ENCODE results near the gene CD248. TPM values are rescaled to one million over a fixed set of nuclear protein-coding genes. Genes with fewer than 3 reads are reported as not detected.
"Not testable (repeated sequence)": the region's sequence is repeated elsewhere in the genome, so short reads cannot be mapped to it uniquely, and the experiment has no call there.

Gene CD248
- total RNA-seq, 1 donor from 2014 or later, result 58.8 TPM

- H3K9me3 Mint-ChIP-seq (ENCODE audit: unreplicated experiment), result no peaks in the 10 kb centered on the region
- Histone ChIP-seq H3K4me1 (ENCODE audit: insufficient read depth, low read length) (peaks cover 35% of the 10 kb centered on the region), H3K4me3 (ENCODE audit: insufficient read depth, low read depth, low read length) (peak overlapping the region; percentile 65), H3K9me3 (ENCODE audit: insufficient read depth, low read depth, low read length) (no peaks in the 10 kb centered on the region), H3K79me2 (ENCODE audit: insufficient read depth, low read length) (peaks cover 32% of the 10 kb centered on the region), H3K36me3 (ENCODE audit: insufficient read depth, low read length) (no peaks in the 10 kb centered on the region), H4K20me1 (ENCODE audit: insufficient read depth, low read length) (peaks cover 15% of the 10 kb centered on the region), H3K27me3 (ENCODE audit: insufficient read depth, low read length) (no peaks in the 10 kb centered on the region), H2AFZ (ENCODE audit: low read depth, low read length) (peak overlapping the region; percentile 93), H3K27ac (ENCODE audit: low read depth, low read length) (peak overlapping the region; percentile 69), H3K9ac (ENCODE audit: low read length) (peak overlapping the region; percentile 76), H3K4me2 (ENCODE audit: low read length) (peak overlapping the region; percentile 92)
- peak overlapping the region; percentile 95 for H3K27ac Mint-ChIP-seq (ENCODE audit: unreplicated experiment)
- FAIRE-seq, result no peak
- no peaks in the 10 kb centered on the region for H3K36me3 Mint-ChIP-seq (ENCODE audit: low read depth, unreplicated experiment)
- peaks cover 13% of the 10 kb centered on the region for H3K27me3 Mint-ChIP-seq (ENCODE audit: low read depth, unreplicated experiment)
- TF ChIP-seq CTCF (IDR thresholded peaks at IDR 0.05; ENCODE audit: insufficient read depth, low read depth, low read length) (no peak), EZH2 (IDR thresholded peaks at IDR 0.05; ENCODE audit: insufficient read depth, low read length) (no peak)
- H3K4me3 Mint-ChIP-seq (ENCODE audit: unreplicated experiment), result peak overlapping the region; percentile 91
- peak; percentile 86 for DNase-seq (ENCODE audit: low read depth)
- H3K4me1 Mint-ChIP-seq (ENCODE audit: low read depth, unreplicated experiment), result peaks cover 16% of the 10 kb centered on the region
Measured at GRCh38 chr11:66311965-66312548, 4.8 kb downstream of the CD248 start.

GRCh38 chr11:66311470-66311964, 5.3 kb downstream of the CD248 start:
- H3K36me3 ChIP-seq (ENCODE audit: insufficient read depth, low read length), result no peaks in the 10 kb centered on the region
- H3K4me3 Mint-ChIP-seq (ENCODE audit: unreplicated experiment), result peak overlapping the region; percentile 91
- no peak overlapping the region for H3K27ac ChIP-seq (ENCODE audit: low read depth, low read length)
- no peaks in the 10 kb centered on the region for H3K9me3 ChIP-seq (ENCODE audit: insufficient read depth, low read depth, low read length)
- peaks cover 16% of the 10 kb centered on the region for H3K4me1 Mint-ChIP-seq (ENCODE audit: low read depth, unreplicated experiment)
- no peak for DNase-seq (ENCODE audit: low read depth)
- peak overlapping the region; percentile 92 for H3K4me2 ChIP-seq (ENCODE audit: low read length)
- peak; percentile 87 for TF ChIP-seq CTCF (IDR thresholded peaks at IDR 0.05; ENCODE audit: insufficient read depth, low read depth, low read length)
- no peak for TF ChIP-seq EZH2 (IDR thresholded peaks at IDR 0.05; ENCODE audit: insufficient read depth, low read length)
- H3K79me2 ChIP-seq (ENCODE audit: insufficient read depth, low read length), result peaks cover 29% of the 10 kb centered on the region
- no peaks in the 10 kb centered on the region for H3K27me3 ChIP-seq (ENCODE audit: insufficient read depth, low read length)
- peaks cover 14% of the 10 kb centered on the region for H3K27me3 Mint-ChIP-seq (ENCODE audit: low read depth, unreplicated experiment)
- H3K4me1 ChIP-seq (ENCODE audit: insufficient read depth, low read length), result peaks cover 31% of the 10 kb centered on the region
- FAIRE-seq, result no peak
- peak overlapping the region; percentile 65 for H3K4me3 ChIP-seq (ENCODE audit: insufficient read depth, low read depth, low read length)
- peaks cover 15% of the 10 kb centered on the region for H4K20me1 ChIP-seq (ENCODE audit: insufficient read depth, low read length)
- H3K36me3 Mint-ChIP-seq (ENCODE audit: low read depth, unreplicated experiment), result no peaks in the 10 kb centered on the region
- H2AFZ ChIP-seq (ENCODE audit: low read depth, low read length), result peak overlapping the region; percentile 93
- peak overlapping the region; percentile 95 for H3K27ac Mint-ChIP-seq (ENCODE audit: unreplicated experiment)
- H3K9ac ChIP-seq (ENCODE audit: low read length), result peak overlapping the region; percentile 76
- no peaks in the 10 kb centered on the region for H3K9me3 Mint-ChIP-seq (ENCODE audit: unreplicated experiment)

- not testable (repeated sequence) for H3K9ac ChIP-seq (ENCODE audit: low read length); H3K4me2 ChIP-seq (ENCODE audit: low read length); H3K9me3 ChIP-seq (ENCODE audit: insufficient read depth, low read depth, low read length); FAIRE-seq; H2AFZ ChIP-seq (ENCODE audit: low read depth, low read length); H3K9me3 Mint-ChIP-seq (ENCODE audit: unreplicated experiment); DNase-seq (ENCODE audit: low read depth); H3K27me3 ChIP-seq (ENCODE audit: insufficient read depth, low read length); H3K36me3 Mint-ChIP-seq (ENCODE audit: low read depth, unreplicated experiment); H3K27ac ChIP-seq (ENCODE audit: low read depth, low read length); H3K36me3 ChIP-seq (ENCODE audit: insufficient read depth, low read length); H3K4me3 ChIP-seq (ENCODE audit: insufficient read depth, low read depth, low read length)
- H4K20me1 ChIP-seq (ENCODE audit: insufficient read depth, low read length), result peaks cover 13% of the 10 kb centered on the region
- peaks cover 27% of the 10 kb centered on the region for H3K4me1 ChIP-seq (ENCODE audit: insufficient read depth, low read length)
- Mint-ChIP-seq H3K27ac (ENCODE audit: unreplicated experiment) (peak overlapping the region; percentile 18), H3K4me3 (ENCODE audit: unreplicated experiment) (peak overlapping the region; percentile 60), H3K27me3 (ENCODE audit: low read depth, unreplicated experiment) (peaks cover 18% of the 10 kb centered on the region), H3K4me1 (ENCODE audit: low read depth, unreplicated experiment) (peaks cover 16% of the 10 kb centered on the region)
- H3K79me2 ChIP-seq (ENCODE audit: insufficient read depth, low read length), result peaks cover 23% of the 10 kb centered on the region
Measured at GRCh38 chr11:66310803-66311440, 5.9 kb downstream of the CD248 start.

Data from astrocyte (in vitro differentiated cells and primary cell).